Activated T-cell treated with anti-CD3 and anti-CD28 coated beads, Interleukin-2, amount 50 U/mL, for 48 hours (primary cell): ENCODE data around the gene TMEM131L.
"Not testable (repeated sequence)": the region's sequence is repeated elsewhere in the genome, so short reads cannot be mapped to it uniquely, and the experiment has no call there.

Source experiments
- DNase-seq, 2 experiments: peaks; one replicate each; pipeline ENCODE4 v3.0.0-alpha.2; 2020

TMEM131L gene

DNA sequence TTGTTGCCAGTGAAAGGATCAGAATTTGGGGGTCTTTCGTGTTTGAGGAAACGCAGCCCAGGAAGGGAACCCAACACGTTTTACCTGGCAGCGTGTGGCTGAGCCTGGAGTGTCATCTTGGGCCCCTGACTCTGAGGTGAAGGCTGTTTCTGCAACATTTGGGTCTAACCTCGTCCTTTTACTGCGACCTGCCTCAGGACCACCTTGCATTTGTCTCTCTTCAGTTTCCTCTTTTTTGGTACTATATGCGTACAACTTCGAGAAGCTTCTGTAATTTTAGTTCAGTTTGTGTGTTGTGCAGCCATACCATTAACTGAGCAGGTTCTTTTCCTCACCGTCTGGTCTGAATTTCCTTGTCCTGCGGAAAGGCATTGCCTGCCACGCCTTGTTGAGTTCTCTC is 61.5 kb downstream of the TMEM131L start:
- DNase-seq: no peak

GRCh38 chr4:153528705-153529485 is 62.7 kb downstream of the TMEM131L start:
- peak; percentile 52 to 58 for DNase-seq

DNA sequence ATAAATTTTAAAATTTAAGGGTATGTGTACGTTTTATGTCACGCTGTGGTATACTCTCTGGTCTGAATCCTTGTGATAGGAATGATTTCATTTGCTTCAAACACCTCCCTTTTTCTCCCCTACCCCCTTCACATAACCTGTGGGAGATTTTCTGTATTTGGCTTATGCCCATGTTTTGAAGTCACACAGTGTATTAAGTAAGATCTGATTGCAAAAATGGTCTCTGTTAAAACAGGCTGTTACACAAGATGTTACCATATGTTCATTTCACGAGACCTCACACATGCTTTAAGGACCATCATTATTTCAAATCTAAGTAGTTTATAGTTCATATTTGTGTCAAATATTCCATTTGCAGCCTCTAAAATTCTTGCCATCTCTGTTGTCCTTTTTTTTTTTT is 63.5 kb downstream of the TMEM131L start:
- DNase-seq: no peak

DNA sequence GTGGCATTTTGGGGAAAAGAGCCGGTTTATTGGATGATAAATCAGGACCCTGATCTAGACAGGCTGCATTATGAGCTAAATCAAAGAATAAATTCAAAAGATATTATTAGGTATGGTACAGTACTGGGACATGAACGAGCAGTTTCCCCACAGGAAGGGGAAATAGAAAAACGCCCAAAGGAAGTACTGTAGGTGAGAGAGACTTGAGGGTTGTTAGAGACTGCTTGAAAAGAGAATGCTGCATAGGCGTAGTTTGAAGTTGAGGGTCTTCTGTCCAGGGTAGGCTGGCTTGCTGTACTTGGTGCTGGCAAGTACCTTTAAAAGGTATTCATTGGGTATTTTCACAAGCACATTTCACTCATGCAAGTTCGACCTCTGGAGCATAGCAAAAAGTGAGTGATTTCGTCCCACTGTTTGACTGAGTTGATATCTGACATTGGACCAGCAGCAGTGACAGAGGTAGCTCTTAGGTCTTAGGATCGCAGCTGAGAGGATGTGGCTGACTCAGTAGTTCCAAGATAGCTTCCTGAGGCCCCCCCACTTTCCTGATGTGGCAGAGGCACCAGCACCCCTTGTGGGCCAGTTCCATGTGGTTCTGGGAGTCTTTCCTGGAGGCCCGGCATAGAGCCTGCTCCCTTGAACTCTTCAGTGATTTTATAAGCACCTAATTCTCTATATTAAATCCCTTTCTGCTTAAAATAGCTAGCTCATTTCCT is 64.3 kb downstream of the TMEM131L start:
- DNase-seq: peak in 1 of 2 experiments; percentile 55

GRCh38 chr4:153531000-153531358 is 64.8 kb downstream of the TMEM131L start:
- no peak for DNase-seq

DNA sequence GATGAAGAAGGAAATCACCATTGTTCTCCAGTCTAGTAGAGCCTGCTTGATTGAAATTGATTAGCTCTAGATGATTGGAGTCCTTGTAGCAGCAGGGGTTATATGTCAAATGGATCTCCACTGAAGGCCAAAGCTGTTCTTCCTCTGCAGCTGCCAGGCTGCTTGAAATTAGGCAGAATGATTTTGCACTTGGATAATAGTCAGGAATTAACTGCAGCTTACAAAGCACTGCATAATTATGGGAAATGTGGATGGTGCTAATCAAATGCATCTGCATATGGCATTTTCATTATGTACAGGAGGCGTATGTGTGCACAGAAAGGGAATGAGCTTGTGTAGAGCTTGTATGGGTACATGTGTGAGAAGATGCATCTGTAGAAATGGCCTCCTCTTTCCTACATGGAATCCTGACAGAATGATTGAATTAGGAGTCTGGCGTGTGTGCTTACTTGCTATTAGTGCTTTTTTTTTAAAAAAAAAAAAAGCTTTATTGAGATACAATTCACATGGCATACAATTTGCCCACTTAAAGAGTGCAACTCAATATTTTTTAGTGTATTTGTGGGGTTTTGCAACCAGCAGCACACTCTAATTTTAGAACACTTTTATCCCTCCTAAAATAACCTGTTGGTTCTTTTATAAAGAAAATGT is 65.9 kb downstream of the TMEM131L start:
- no peak for DNase-seq

DNA sequence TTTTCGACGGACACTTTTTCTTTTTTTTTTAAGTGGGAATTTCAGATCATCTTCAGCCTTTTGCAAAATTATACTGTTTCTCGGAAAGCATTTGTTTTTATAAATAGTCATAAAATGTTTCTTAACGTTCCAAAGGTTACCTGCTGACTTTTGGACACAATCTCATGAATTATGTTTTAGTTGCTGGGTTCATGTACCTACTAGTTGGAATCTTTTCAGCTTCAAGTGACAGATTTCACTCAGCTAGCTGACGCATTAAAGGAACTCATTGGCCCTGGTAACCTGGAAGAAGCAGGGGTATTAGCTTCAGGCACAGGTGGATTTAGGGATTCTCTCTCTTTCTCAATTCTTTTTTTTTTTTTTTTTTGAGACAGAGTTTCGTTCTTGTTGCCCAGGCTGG is 66.5 kb downstream of the TMEM131L start:
- DNase-seq: no peak

- no peak for DNase-seq
Observed at GRCh38 chr4:153533387-153533786, 67.2 kb downstream of the TMEM131L start.

- no peak for DNase-seq
Observed at GRCh38 chr4:153534792-153535629, 68.9 kb downstream of the TMEM131L start.

- DNase-seq: no peak
Observed at GRCh38 chr4:153535772-153536513, 69.8 kb downstream of the TMEM131L start.

DNA sequence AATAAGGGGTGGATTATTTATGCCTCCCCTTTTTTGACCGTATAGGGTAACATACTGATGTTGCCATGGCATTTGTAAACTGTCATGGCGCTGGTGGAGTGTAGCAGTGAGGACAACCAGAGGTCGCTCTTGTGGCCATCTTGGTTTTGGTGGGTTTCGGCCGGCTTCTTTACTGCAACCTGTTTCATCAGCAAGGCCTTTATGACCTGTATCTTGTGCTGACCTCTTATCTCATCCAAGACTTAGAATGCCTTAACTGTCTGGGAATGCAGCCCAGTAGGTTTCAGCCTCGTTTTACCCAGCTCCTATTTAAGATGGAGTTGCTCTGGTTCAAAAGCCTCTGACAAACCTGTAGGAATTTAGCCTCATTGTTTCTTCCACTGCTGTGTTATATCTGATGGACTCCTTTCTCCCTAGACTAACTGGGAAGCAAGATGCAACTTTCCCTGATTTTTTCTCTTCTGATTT is 71.4 kb downstream of the TMEM131L start:
- DNase-seq: no peak

- no peak for DNase-seq
Observed at GRCh38 chr4:153538487-153539357, 72.6 kb downstream of the TMEM131L start.

DNA sequence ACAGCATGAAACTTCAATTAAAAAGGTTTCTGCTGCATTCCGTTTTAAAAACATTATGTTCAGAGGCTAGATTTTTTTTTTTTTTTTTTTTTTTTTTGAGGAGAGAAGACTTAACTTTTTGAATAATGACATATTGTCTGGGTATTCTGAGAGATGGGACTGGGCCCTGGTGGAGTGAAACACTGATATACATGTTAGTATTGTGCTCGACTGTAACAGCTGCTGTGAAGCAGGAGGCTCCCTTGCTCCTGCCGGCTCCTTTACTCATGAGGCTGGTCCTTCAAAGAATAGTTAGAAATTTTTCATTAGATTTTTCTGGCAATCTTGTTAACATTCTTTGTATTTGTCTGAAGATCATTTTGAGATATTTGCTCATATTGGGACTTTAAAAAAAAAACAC is 73.3 kb downstream of the TMEM131L start:
- DNase-seq: no peak

DNA sequence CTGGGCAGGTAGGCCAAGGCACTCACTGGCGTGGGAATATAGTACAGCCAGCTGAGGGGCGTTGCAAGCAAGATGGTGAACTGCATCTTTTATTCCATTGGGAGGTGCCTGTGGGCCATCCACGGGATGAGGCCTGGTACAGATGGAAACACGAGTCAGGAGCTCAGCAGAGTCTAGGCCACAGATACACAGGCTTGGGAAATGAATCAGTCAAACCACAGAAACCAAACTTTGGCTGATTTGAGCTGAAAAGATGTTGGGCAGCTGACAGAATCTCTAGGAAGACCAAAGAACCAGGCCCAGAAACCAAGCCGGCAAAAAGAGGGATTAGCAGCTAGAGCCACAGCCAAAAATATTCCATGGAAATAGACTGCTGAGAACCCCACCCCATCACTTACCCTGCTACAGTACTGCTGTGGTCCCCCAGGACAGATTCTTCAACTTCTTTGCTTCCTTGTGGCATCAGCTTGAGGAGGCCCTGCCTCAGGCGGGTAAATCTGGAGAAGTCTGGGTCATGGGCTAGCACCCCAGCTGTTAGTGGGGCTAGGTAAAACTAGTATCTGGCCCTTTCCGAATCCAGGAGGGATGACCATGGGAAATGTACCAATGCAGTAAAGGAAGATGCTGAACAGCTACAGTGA is 75.4 kb downstream of the TMEM131L start:
- DNase-seq: peak; percentile 55 to 59

DNA sequence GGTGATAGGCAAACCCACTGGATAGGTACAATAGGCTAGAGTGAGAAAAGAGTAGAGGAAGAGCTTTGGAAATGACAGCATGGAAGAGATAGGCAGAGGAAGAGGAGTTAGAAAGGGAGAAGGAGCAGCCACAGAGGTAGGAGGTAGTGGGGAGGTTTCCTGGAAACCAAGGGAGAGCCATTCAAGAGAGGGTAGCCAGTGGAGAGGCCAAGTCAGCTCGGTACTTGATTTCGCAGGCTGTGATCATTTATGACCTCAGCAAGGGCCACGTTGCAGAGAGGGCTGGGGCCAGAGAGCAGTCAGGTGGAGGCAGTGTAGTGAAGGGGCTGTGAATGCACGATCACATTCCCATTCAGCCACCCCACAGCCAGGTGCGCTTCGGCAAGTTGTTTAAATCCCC is 76.0 kb downstream of the TMEM131L start:
- DNase-seq: no peak

GRCh38 chr4:153542834-153543233 is 76.7 kb downstream of the TMEM131L start:
- no peak for DNase-seq

- DNase-seq: no peak
Observed at GRCh38 chr4:153543351-153543750, 77.2 kb downstream of the TMEM131L start.

DNA sequence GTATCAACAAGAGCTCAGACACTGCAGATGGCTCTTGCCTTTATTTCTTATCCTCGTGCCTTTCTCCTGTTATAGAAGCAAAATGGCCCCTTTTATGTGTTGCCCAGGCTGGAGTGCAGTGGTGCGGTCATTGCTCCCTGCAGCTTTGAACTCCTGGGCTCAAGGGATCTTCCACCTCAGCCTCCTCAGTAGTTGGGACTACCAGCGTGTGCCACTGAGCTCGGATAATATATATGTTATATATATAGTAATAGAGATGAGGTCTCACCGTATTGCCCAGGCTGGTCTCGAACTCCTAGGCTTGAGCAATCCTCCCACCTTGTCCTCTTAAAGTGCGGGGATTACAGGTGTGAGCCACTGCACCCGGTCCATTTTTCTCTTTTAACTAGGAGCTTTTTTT is 79.7 kb downstream of the TMEM131L start:
- no peak for DNase-seq

GRCh38 chr4:153546280-153546679 is 80.1 kb downstream of the TMEM131L start:
- no peak for DNase-seq

GRCh38 chr4:153547520-153547919 is 81.4 kb downstream of the TMEM131L start:
- no peak for DNase-seq

GRCh38 chr4:153548907-153549306 is 82.7 kb downstream of the TMEM131L start:
- not testable (repeated sequence) for DNase-seq
